Activated CD4-positive, alpha-beta T cell treated with anti-CD3 and anti-CD28 coated beads, Interleukin-2, amount 50 U/mL, for 48 hours (primary cell): ENCODE results near the gene CRB2.

Source experiments
- DNase-seq, 2 experiments: peaks; one replicate each; pipeline ENCODE4 v3.0.0-alpha.2; 2020

CRB2 gene

GRCh38 chr9:123348317-123348992 is 7.5 kb upstream of the CRB2 start:
- DNase-seq: no peak

GRCh38 chr9:123349033-123349432 is 7.0 kb upstream of the CRB2 start:
- no peak for DNase-seq

- peak; percentile 66 to 77 for DNase-seq
Measured at GRCh38 chr9:123349691-123350480, 6.1 kb upstream of the CRB2 start.

- no peak for DNase-seq
Measured at GRCh38 chr9:123350590-123351310, 5.2 kb upstream of the CRB2 start.

GRCh38 chr9:123353041-123353440 is 3.0 kb upstream of the CRB2 start:
- DNase-seq: no peak

GRCh38 chr9:123353984-123354591 is 1.9 kb upstream of the CRB2 start:
- DNase-seq: peak; percentile 74 to 78

GRCh38 chr9:123354806-123355508 is 1.0 kb upstream of the CRB2 start:
- no peak for DNase-seq

GRCh38 chr9:123356851-123357742 is 1.1 kb downstream of the CRB2 start:
- no peak for DNase-seq

- DNase-seq: no peak
Measured at GRCh38 chr9:123357743-123358059, 1.7 kb downstream of the CRB2 start.

GRCh38 chr9:123358181-123358905 is 2.3 kb downstream of the CRB2 start:
- DNase-seq: no peak

GRCh38 chr9:123359106-123359505 is 3.1 kb downstream of the CRB2 start:
- no peak for DNase-seq

- DNase-seq: no peak
Measured at GRCh38 chr9:123359546-123359945, 3.5 kb downstream of the CRB2 start.

GRCh38 chr9:123360161-123361085 is 4.4 kb downstream of the CRB2 start:
- peak; percentile 52 to 60 for DNase-seq

- no peak for DNase-seq
Measured at GRCh38 chr9:123361086-123361730, 5.2 kb downstream of the CRB2 start.

GRCh38 chr9:123361731-123362510 is 5.9 kb downstream of the CRB2 start:
- DNase-seq: no peak

GRCh38 chr9:123362856-123363255 is 6.9 kb downstream of the CRB2 start:
- no peak for DNase-seq

- DNase-seq: no peak
Measured at GRCh38 chr9:123364241-123364824, 8.3 kb downstream of the CRB2 start.

GRCh38 chr9:123365287-123365880 is 9.4 kb downstream of the CRB2 start:
- DNase-seq: no peak
